Hematopoietic multipotent progenitor cell treated with erythropoietin and hydrocortisone succinate and interleukin-3 and kit ligand, for 15 days (in vitro differentiated cells): ENCODE measurements around the gene ODC1.

Experiments used
- DNase-seq: peaks from one replicate; pipeline ENCODE4 v3.0.0-alpha.2; 2015; ENCODE audit warnings: low spot score

The ODC1 gene

GRCh38 chr2:10415048-10415447, 33.1 kb downstream of the ODC1 start:
- DNase-seq = no peak

- no peak for DNase-seq
Observed at GRCh38 chr2:10414591-10414990, 33.5 kb downstream of the ODC1 start.

- DNase-seq = no peak
Observed at GRCh38 chr2:10413991-10414451, 34.1 kb downstream of the ODC1 start.

GRCh38 chr2:10413503-10413902, 34.6 kb downstream of the ODC1 start:
- DNase-seq = no peak

- DNase-seq = peak; percentile 53
Observed at GRCh38 chr2:10412380-10412779, 35.7 kb downstream of the ODC1 start.

- no peak for DNase-seq
Observed at GRCh38 chr2:10411557-10411956, 36.6 kb downstream of the ODC1 start.

- no peak for DNase-seq
Observed at GRCh38 chr2:10410823-10411437, 37.2 kb downstream of the ODC1 start.

- DNase-seq = no peak
Observed at GRCh38 chr2:10410001-10410822, 37.9 kb downstream of the ODC1 start.

GRCh38 chr2:10408649-10409579, 39.2 kb downstream of the ODC1 start:
- peak; percentile 84 for DNase-seq

- peak; percentile 36 for DNase-seq
Observed at GRCh38 chr2:10407841-10408648, 40.1 kb downstream of the ODC1 start.

GRCh38 chr2:10407432-10407831, 40.7 kb downstream of the ODC1 start:
- no peak for DNase-seq

- no peak for DNase-seq
Observed at GRCh38 chr2:10406491-10407188, 41.5 kb downstream of the ODC1 start.

- DNase-seq = no peak
Observed at GRCh38 chr2:10406016-10406415, 42.1 kb downstream of the ODC1 start.

GRCh38 chr2:10405448-10405847, 42.7 kb downstream of the ODC1 start:
- DNase-seq = no peak

GRCh38 chr2:10404324-10405143, 43.6 kb downstream of the ODC1 start:
- no peak for DNase-seq

GRCh38 chr2:10402653-10403215, 45.4 kb downstream of the ODC1 start:
- DNase-seq = no peak

GRCh38 chr2:10402062-10402585, 46.0 kb downstream of the ODC1 start:
- DNase-seq = no peak

- DNase-seq = no peak
Observed at GRCh38 chr2:10400978-10401951, 46.9 kb downstream of the ODC1 start.
